G401 (cell line): Measurements from ENCODE around the gene ERC2. TPM values are rescaled to one million over a fixed set of nuclear protein-coding genes. Genes with fewer than 3 reads are reported as not detected.
A peak's percentile ranks its signal among the peaks of the same experiment; 100 is the strongest.

ENCODE experiments used
- DNase-seq: peaks from one replicate; pipeline ENCODE4 v3.0.0-alpha.2; 2015; ENCODE audit warnings: low spot score
- in situ Hi-C: cut with HindIII; loops from 2 replicates; pipeline ENCODE4 v1.10.0; 2016; ENCODE audit warnings: low sequenced_read_pairs, mixed read lengths
- total RNA-seq: library from RNA; depleted of rRNA; stranded (reverse); fragments of >200 nt; shearing (Covaris generic); gene quantifications from 2 replicates; pipeline ENCODE4 v1.2.3, GENCODE V29; 2014

Gene ERC2
- total RNA-seq, 1 experiment from 2014 or later, result 3.8 TPM

GRCh38 chr3:55595420-55595819, 872.8 kb downstream of the ERC2 start:
- no peak for DNase-seq
- in situ Hi-C loops, result no loop called here

- no peak for DNase-seq
- in situ Hi-C loops, result no loop called here
These were observed 875.7 kb downstream of the ERC2 start for GRCh38 chr3:55592572-55592971.

GRCh38 chr3:55591888-55592287, 876.4 kb downstream of the ERC2 start:
- DNase-seq, result no peak

GRCh38 chr3:55588146-55588765, 880.0 kb downstream of the ERC2 start:
- in situ Hi-C loops, result no loop called here
- DNase-seq, result no peak

More at GRCh38 chr3:55591888-55592287, 876.4 kb downstream of the ERC2 start:
- in situ Hi-C loops, result no loop called here

GRCh38 chr3:55585856-55586255, 882.4 kb downstream of the ERC2 start:
- DNase-seq, result no peak
- in situ Hi-C loops, result no loop called here

GRCh38 chr3:55584716-55585368, 883.4 kb downstream of the ERC2 start:
- in situ Hi-C loops, result no loop called here

GRCh38 chr3:55584030-55584429, 884.2 kb downstream of the ERC2 start:
- DNase-seq, result no peak
- in situ Hi-C loops, result no loop called here

More at GRCh38 chr3:55584716-55585368, 883.4 kb downstream of the ERC2 start:
- no peak for DNase-seq

GRCh38 chr3:55583475-55583874, 884.8 kb downstream of the ERC2 start:
- in situ Hi-C loops, result no loop called here

GRCh38 chr3:55579496-55579895, 888.8 kb downstream of the ERC2 start:
- no peak for DNase-seq
- in situ Hi-C loops, result no loop called here

More at GRCh38 chr3:55583475-55583874, 884.8 kb downstream of the ERC2 start:
- DNase-seq, result no peak

GRCh38 chr3:55576621-55577388, 891.5 kb downstream of the ERC2 start:
- no peak for DNase-seq
- in situ Hi-C loops, result no loop called here

GRCh38 chr3:55574671-55575070, 893.6 kb downstream of the ERC2 start:
- in situ Hi-C loops, result no loop called here
- no peak for DNase-seq

- no peak for DNase-seq
- in situ Hi-C loops, result no loop called here
These were observed 895.5 kb downstream of the ERC2 start for GRCh38 chr3:55572816-55573215.

GRCh38 chr3:55571913-55572312, 896.4 kb downstream of the ERC2 start:
- in situ Hi-C loops, result no loop called here
- peak; percentile 35 for DNase-seq

GRCh38 chr3:55571216-55571813, 897.0 kb downstream of the ERC2 start:
- in situ Hi-C loops, result no loop called here
- DNase-seq, result no peak

GRCh38 chr3:55570271-55570711, 898.0 kb downstream of the ERC2 start:
- in situ Hi-C loops, result no loop called here
- no peak for DNase-seq

GRCh38 chr3:55569033-55569599, 899.2 kb downstream of the ERC2 start:
- DNase-seq, result no peak
- in situ Hi-C loops, result no loop called here

GRCh38 chr3:55567615-55568014, 900.7 kb downstream of the ERC2 start:
- in situ Hi-C loops, result no loop called here
- DNase-seq, result no peak

- no peak for DNase-seq
- in situ Hi-C loops, result no loop called here
These were observed 901.1 kb downstream of the ERC2 start for GRCh38 chr3:55567121-55567520.

GRCh38 chr3:55565521-55565920, 902.7 kb downstream of the ERC2 start:
- no peak for DNase-seq
- in situ Hi-C loops, result no loop called here
